GM12873 (cell line): ENCODE data around the gene CFDP1.

ENCODE experiments used
- TF ChIP-seq, protein P1 (sequence below): IDR thresholded peaks from 2 replicates; pipeline ENCODE4 v1.5.1; 2012; ENCODE audit warnings: low read depth, mild to moderate bottlenecking, moderate library complexity, low read length, control low read depth; ENCODE audit not compliant: insufficient read depth; ENCODE audit errors: missing control alignments

The CFDP1 gene

DNA sequence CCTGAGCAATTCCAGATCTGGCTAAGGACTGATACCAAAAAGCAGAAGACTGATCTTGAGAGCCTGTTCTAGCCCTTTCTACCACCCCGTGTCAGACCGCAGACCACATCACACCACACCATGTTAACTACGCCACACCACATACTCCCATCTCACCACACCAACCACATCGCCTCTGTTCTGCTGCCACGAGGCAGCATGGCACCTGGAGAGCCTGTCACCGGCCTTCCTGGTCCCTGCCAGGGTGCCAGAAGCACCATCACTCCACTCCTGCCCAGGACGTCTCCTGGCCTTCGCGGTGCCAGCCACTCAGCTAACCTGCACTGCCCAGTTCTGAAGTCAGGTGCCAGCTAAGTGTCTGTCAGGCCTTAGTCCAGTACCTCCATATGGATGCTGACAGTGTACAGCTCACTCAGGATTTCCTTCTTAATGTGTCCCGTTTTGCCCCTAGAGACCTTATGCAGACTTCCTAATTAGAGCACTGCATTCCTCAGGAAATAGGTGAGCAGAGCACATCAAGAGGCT lies 144.6 kb downstream of the CFDP1 start:
- TF ChIP-seq, protein P1, sequence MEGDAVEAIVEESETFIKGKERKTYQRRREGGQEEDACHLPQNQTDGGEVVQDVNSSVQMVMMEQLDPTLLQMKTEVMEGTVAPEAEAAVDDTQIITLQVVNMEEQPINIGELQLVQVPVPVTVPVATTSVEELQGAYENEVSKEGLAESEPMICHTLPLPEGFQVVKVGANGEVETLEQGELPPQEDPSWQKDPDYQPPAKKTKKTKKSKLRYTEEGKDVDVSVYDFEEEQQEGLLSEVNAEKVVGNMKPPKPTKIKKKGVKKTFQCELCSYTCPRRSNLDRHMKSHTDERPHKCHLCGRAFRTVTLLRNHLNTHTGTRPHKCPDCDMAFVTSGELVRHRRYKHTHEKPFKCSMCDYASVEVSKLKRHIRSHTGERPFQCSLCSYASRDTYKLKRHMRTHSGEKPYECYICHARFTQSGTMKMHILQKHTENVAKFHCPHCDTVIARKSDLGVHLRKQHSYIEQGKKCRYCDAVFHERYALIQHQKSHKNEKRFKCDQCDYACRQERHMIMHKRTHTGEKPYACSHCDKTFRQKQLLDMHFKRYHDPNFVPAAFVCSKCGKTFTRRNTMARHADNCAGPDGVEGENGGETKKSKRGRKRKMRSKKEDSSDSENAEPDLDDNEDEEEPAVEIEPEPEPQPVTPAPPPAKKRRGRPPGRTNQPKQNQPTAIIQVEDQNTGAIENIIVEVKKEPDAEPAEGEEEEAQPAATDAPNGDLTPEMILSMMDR, result no peak

DNA sequence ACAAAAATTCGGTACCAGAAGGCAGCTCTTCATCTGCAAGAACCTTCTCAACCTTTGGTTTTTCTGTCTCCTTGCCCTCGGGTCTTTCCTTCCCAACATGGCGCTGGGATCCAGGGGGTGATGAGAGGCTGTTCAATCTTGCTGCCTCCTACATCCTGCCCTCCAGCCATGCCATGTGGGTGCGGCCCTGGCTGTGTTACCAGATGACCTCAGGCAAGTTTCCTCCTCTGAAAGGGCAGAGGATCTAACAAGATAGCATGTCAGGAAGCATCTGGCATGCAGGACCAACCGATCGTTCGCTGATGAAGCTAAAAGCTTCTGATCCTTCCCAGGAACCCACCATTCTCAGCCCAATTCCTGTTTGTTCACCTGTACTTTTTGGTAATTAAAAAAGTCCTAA lies 145.1 kb downstream of the CFDP1 start:
- TF ChIP-seq, protein P1, result no peak

- TF ChIP-seq, protein P1, result no peak
Measured at GRCh38 chr16:75287708-75288107, 145.6 kb downstream of the CFDP1 start.

DNA sequence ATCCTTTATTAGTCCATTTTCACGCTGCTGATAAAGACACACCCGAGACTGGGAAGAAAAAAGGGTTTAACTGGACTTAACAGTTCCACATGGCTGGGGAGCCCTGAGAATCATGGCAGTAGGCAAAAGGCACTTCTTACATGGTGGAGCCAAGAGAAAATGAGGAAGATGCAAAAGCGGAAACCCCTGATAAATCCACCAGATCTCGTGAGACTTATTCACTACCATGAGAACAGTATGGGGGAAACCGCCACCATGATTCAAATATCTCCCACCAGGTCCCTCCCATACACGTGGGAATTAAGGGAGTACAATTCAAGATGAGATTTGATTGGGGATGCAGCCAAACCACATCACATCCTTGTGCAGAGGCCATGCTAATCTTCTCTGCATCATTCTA lies 146.9 kb downstream of the CFDP1 start:
- TF ChIP-seq, protein P1, result no peak

- TF ChIP-seq, protein P1, result no peak
Measured at GRCh38 chr16:75282466-75283281, 150.6 kb downstream of the CFDP1 start.

DNA sequence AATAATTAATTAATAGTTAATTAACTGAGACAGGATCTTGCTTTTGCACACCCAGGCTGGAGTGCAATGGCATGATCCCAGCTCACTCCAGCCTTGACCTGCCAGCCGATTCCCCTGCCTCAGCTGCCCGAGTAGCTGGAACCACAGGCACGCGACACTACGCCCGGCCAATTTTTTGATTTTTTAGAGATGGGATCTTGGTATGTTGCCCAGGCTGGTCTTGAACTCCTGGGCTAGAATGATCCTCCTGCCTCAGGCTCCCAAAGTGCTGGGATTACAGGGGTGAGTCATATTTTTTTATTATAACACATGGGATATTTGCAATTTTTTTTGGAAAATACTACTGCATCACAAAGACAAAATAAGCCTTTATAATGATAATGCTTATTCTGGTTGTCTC lies 151.5 kb downstream of the CFDP1 start:
- TF ChIP-seq, protein P1, result no peak

- TF ChIP-seq, protein P1, result no peak
Measured at GRCh38 chr16:75280331-75280804, 152.9 kb downstream of the CFDP1 start.
